Neural progenitor cell (in vitro differentiated cells): Measurements from ENCODE around the gene C5AR1. TPM values are rescaled to one million over a fixed set of nuclear protein-coding genes. Genes with fewer than 3 reads are reported as not detected.

Experiments
- DNase-seq: peaks from one replicate; pipeline ENCODE4 v3.0.0-alpha.2; 2016; ENCODE audit warnings: low spot score
- H2AFZ ChIP-seq: fragments of 200-600 bp; sonication (generic); replicated peaks from 2 replicates; pipeline ENCODE4 v1.6.1; 2016; ENCODE audit warnings: antibody characterized with exemption
- H3F3A ChIP-seq: fragments of 200-600 bp; sonication (generic); 2 replicates; pipeline ENCODE4 v1.6.1; 2016; ENCODE audit warnings: antibody characterized with exemption, low read depth
- H3K27ac ChIP-seq: fragments of 200-600 bp; sonication (generic); 2 replicates; pipeline ENCODE4 v1.5.1; 2016; ENCODE audit warnings: mild to moderate bottlenecking
- H3K27me3 ChIP-seq: fragments of 200-600 bp; sonication (generic); 2 replicates; pipeline ENCODE4 v1.6.1; 2016; ENCODE audit warnings: mild to moderate bottlenecking, moderate library complexity
- H3K36me3 ChIP-seq: fragments of 200-600 bp; sonication (generic); 2 replicates; pipeline ENCODE4 v1.5.1; 2016
- H3K4me1 ChIP-seq: fragments of 200-600 bp; sonication (generic); 2 replicates; pipeline ENCODE4 v1.6.1; 2016; ENCODE audit warnings: mixed run types
- H3K4me2 ChIP-seq: fragments of 200-600 bp; sonication (generic); 2 replicates; pipeline ENCODE4 v1.6.1; 2016
- H3K4me3 ChIP-seq: fragments of 200-600 bp; sonication (generic); 2 replicates; pipeline ENCODE4 v1.5.1; 2016
- H3K79me2 ChIP-seq: fragments of 200-600 bp; sonication (generic); 2 replicates; pipeline ENCODE4 v1.6.1; 2016; ENCODE audit warnings: low read depth
- H3K9ac ChIP-seq: fragments of 200-600 bp; sonication (generic); 2 replicates; pipeline ENCODE4 v1.6.1; 2016
- H3K9me3 ChIP-seq: fragments of 200-600 bp; sonication (generic); 2 replicates; pipeline ENCODE4 v1.5.1; 2016; ENCODE audit warnings: low read depth
- H4K20me1 ChIP-seq: fragments of 200-600 bp; sonication (generic); 2 replicates; pipeline ENCODE4 v1.6.1; 2016; ENCODE audit warnings: low read depth
- H3K27ac Mint-ChIP-seq: 3 replicates; pipeline ENCODE4 v1.8.0; 2021; ENCODE audit warnings: mixed read lengths
- H3K27me3 Mint-ChIP-seq: 2 replicates; pipeline ENCODE4 v1.8.0; 2022; ENCODE audit warnings: low read depth, mild to moderate bottlenecking, inconsistent platforms, moderate library complexity, mixed read lengths; ENCODE audit not compliant: insufficient read depth
- H3K36me3 Mint-ChIP-seq: 3 replicates; pipeline ENCODE4 v1.8.0; 2021; ENCODE audit warnings: mixed read lengths
- H3K4me1 Mint-ChIP-seq: 3 replicates; pipeline ENCODE4 v1.8.0; 2021; ENCODE audit warnings: mixed read lengths
- H3K4me3 Mint-ChIP-seq: 3 replicates; pipeline ENCODE4 v1.8.0; 2021; ENCODE audit warnings: mild to moderate bottlenecking, moderate library complexity, mixed read lengths
- H3K9me3 Mint-ChIP-seq: 3 replicates; pipeline ENCODE4 v1.8.0; 2020; ENCODE audit warnings: mixed read lengths
- CTCF ChIP-seq: fragments of 200-600 bp; sonication (generic); IDR thresholded peaks from 2 replicates; pipeline ENCODE4 v1.5.1; 2017; ENCODE audit warnings: antibody characterized with exemption, mild to moderate bottlenecking
- EZH2 ChIP-seq: fragments of 200-600 bp; sonication (generic); IDR thresholded peaks from 2 replicates; pipeline ENCODE4 v1.6.1; 2017; ENCODE audit warnings: antibody characterized with exemption, mild to moderate bottlenecking, moderate library complexity
- EZH2phosphoT487 ChIP-seq: fragments of 200-600 bp; sonication (generic); IDR thresholded peaks from 2 replicates; pipeline ENCODE4 v1.6.1; 2017; ENCODE audit warnings: antibody characterized with exemption
- total RNA-seq: library from RNA; depleted of rRNA; stranded (reverse); fragments of >200 nt; gene quantifications from 2 replicates; pipeline ENCODE4 v1.2.3, GENCODE V29; 2015; ENCODE audit warnings: low replicate concordance

The C5AR1 gene
- total RNA-seq, 1 donor from 2014 or later = 0.06 TPM

- no peak for DNase-seq
- H3K4me3 Mint-ChIP-seq = no peak overlapping the region
- no peaks in the 10 kb centered on the region for H3K79me2 ChIP-seq
- H3K27me3 Mint-ChIP-seq = peaks cover 10% of the 10 kb centered on the region
- H3K9me3 ChIP-seq = no peaks in the 10 kb centered on the region
- H3K36me3 Mint-ChIP-seq = no peaks in the 10 kb centered on the region
- H3F3A ChIP-seq = no peaks in the 10 kb centered on the region
- no peak overlapping the region for H2AFZ ChIP-seq
- peak overlapping the region; percentile 53 for H3K27ac Mint-ChIP-seq
- H3K4me3 ChIP-seq = no peak overlapping the region
- H3K9me3 Mint-ChIP-seq = peaks cover 2% of the 10 kb centered on the region
- no peaks in the 10 kb centered on the region for H3K4me1 ChIP-seq
- H3K27me3 ChIP-seq = no peaks in the 10 kb centered on the region
- H3K9ac ChIP-seq = no peak overlapping the region
- TF ChIP-seq CTCF = no peak
- TF ChIP-seq EZH2 = no peak
- no peak for TF ChIP-seq EZH2phosphoT487
- H3K4me1 Mint-ChIP-seq = no peaks in the 10 kb centered on the region
- no peaks in the 10 kb centered on the region for H4K20me1 ChIP-seq
- H3K4me2 ChIP-seq = no peak overlapping the region
- H3K36me3 ChIP-seq = no peaks in the 10 kb centered on the region
- H3K27ac ChIP-seq = no peak overlapping the region
Measured at GRCh38 chr19:47319923-47320871, 10.5 kb downstream of the C5AR1 start.

GRCh38 chr19:47321630-47322029, 12.0 kb downstream of the C5AR1 start:
- Histone ChIP-seq H2AFZ (no peak overlapping the region), H3K4me3 (no peak overlapping the region), H3K79me2 (no peaks in the 10 kb centered on the region), H3K36me3 (no peaks in the 10 kb centered on the region), H3K27ac (no peak overlapping the region), H4K20me1 (no peaks in the 10 kb centered on the region), H3F3A (no peaks in the 10 kb centered on the region), H3K9ac (no peak overlapping the region), H3K4me2 (no peak overlapping the region), H3K4me1 (no peaks in the 10 kb centered on the region), H3K9me3 (no peaks in the 10 kb centered on the region), H3K27me3 (no peaks in the 10 kb centered on the region)
- Mint-ChIP-seq H3K36me3 (no peaks in the 10 kb centered on the region), H3K27ac (no peak overlapping the region), H3K9me3 (peaks cover 2% of the 10 kb centered on the region), H3K4me3 (no peak overlapping the region), H3K27me3 (peaks cover 9% of the 10 kb centered on the region), H3K4me1 (no peaks in the 10 kb centered on the region)
- no peak for TF ChIP-seq CTCF
- no peak for TF ChIP-seq EZH2phosphoT487
- no peak for TF ChIP-seq EZH2
- no peak for DNase-seq

- Histone ChIP-seq H3K27ac (no peak overlapping the region), H4K20me1 (no peaks in the 10 kb centered on the region), H3K27me3 (no peaks in the 10 kb centered on the region), H3K36me3 (no peaks in the 10 kb centered on the region), H3K4me1 (no peaks in the 10 kb centered on the region), H3F3A (no peaks in the 10 kb centered on the region), H3K9me3 (no peaks in the 10 kb centered on the region), H2AFZ (no peak overlapping the region), H3K79me2 (no peaks in the 10 kb centered on the region), H3K4me3 (no peak overlapping the region), H3K4me2 (no peak overlapping the region), H3K9ac (no peak overlapping the region)
- TF ChIP-seq CTCF (no peak), EZH2 (no peak), EZH2phosphoT487 (no peak)
- H3K27me3 Mint-ChIP-seq = peaks cover 9% of the 10 kb centered on the region
- H3K36me3 Mint-ChIP-seq = no peaks in the 10 kb centered on the region
- H3K9me3 Mint-ChIP-seq = peaks cover 2% of the 10 kb centered on the region
- H3K4me3 Mint-ChIP-seq = no peak overlapping the region
- H3K4me1 Mint-ChIP-seq = no peaks in the 10 kb centered on the region
- no peak overlapping the region for H3K27ac Mint-ChIP-seq
- DNase-seq = no peak
Measured at GRCh38 chr19:47322058-47322457, 12.4 kb downstream of the C5AR1 start.
